ENCODE measurements around the gene HELZ2.

GRCh38 chr20:63567136-63567385, 7.0 kb downstream of the HELZ2 start:
- TF ChIP-seq, protein P1, sequence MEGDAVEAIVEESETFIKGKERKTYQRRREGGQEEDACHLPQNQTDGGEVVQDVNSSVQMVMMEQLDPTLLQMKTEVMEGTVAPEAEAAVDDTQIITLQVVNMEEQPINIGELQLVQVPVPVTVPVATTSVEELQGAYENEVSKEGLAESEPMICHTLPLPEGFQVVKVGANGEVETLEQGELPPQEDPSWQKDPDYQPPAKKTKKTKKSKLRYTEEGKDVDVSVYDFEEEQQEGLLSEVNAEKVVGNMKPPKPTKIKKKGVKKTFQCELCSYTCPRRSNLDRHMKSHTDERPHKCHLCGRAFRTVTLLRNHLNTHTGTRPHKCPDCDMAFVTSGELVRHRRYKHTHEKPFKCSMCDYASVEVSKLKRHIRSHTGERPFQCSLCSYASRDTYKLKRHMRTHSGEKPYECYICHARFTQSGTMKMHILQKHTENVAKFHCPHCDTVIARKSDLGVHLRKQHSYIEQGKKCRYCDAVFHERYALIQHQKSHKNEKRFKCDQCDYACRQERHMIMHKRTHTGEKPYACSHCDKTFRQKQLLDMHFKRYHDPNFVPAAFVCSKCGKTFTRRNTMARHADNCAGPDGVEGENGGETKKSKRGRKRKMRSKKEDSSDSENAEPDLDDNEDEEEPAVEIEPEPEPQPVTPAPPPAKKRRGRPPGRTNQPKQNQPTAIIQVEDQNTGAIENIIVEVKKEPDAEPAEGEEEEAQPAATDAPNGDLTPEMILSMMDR (IDR thresholded peaks at IDR 0.05), result no peak
- no peak for TF ChIP-seq POLR2A (IDR thresholded peaks at IDR 0.05)
